Activated CD4-positive, alpha-beta T cell treated with anti-CD3 and anti-CD28 coated beads, Interleukin-2, amount 50 U/mL, for 48 hours (primary cell): ENCODE data around the gene TACC3.

Experiments used
- DNase-seq, 2 experiments: peaks; one replicate each; pipeline ENCODE4 v3.0.0-alpha.2; 2020

TACC3 gene

DNA sequence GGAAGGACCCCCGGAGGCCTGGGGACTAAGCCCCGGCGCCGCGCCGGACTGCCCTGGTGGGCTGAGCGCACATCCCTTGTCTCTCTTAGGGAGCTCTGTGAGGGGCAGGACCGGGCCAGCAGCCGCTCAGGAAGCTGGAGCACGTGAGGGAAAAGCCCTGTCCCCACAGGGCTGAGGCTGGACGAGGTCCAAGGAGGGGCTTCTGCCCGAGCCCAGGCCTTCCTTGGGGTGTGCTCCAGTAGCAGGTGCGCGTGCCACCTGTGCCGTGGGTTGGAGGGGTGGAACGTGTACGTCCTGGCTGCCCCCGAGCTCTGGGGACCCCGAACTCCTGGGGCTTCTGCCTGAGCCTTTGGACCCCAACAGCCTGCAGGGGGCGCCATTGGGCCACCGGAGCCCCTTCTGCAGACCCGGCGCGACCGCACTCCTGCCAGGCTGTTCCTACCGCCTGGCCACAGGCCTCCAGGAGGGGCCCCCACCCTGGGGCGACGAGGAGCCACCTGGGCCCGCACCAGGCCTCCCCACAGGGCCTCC lies 27.2 kb downstream of the TACC3 start:
- DNase-seq = peak; percentile 89 to 90

DNA sequence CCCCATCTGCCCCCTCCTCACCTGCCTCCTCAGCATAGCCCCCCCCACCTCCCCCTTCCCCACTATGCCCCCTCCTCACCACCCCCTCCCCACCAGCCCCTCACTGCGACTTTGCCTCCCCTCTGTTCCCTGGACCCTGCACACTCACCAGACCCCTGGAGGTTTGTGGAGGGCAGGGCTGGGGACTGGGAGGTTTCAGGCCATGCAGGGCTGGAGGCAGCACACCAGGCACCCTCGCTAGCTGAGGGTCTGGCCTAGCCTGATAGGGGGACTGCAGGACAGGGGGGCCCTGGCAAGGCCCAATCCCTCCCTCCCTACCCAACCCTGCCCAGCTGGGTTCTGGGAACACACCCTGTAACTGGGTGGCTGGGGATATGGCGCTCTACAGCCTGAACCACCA lies 28.0 kb downstream of the TACC3 start:
- DNase-seq = no peak

DNA sequence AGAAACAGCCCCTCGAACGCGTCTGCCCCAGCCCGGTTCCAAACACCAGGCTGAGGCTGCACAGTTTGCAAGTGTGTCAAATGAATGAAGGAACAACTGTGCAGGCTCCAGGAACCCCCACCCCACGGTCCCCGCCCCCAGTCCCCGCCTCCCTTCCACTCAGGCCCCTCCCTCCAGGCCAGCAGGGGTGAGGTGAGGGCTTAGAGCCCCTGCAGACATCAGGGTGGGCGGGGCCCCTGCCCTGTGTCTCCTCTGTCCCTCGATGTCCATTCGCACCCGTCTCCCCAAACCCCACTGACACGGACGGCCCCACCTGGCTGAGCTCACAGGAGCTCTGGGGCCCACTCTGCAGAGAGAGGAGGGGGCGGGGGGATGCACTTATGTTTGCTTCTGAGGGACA lies 28.5 kb downstream of the TACC3 start:
- DNase-seq = no peak

DNA sequence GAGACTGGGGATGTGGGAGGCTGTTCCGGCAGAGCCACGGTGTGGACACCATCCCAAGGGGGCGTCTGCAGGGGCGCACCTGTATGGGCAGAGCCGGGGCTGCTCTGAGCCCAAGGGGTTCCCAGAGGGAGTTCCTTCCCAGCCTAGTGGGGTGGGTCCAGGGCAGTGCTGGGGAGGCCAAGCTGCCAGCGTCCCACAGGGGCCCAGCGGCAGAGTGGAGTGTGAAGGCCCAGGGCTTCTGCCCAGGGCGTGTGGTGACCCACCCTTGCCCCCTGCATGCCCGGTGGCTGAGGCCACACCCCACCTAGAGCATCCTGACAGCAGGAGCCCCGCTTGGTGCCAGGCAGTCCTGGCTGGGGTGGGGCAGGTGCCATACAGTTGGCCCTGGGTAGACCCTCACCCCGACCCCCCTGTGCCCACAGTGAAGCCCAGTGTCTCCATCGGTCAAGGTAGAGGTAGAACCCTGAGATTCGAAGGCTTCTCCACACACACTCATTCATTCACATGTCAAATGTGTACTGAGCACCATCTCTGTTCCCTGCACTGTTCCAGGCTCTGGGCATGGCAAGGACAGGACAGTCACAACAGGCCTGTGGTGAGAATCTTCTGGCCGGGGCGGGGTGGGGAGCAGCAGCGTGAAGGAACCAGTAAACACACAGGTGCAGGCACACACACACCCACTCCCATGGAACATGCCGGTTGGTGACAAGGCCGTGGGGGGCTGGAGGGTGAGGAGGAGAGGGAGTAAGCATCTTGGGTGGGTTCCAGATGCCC lies 29.2 kb downstream of the TACC3 start:
- DNase-seq = no peak

DNA sequence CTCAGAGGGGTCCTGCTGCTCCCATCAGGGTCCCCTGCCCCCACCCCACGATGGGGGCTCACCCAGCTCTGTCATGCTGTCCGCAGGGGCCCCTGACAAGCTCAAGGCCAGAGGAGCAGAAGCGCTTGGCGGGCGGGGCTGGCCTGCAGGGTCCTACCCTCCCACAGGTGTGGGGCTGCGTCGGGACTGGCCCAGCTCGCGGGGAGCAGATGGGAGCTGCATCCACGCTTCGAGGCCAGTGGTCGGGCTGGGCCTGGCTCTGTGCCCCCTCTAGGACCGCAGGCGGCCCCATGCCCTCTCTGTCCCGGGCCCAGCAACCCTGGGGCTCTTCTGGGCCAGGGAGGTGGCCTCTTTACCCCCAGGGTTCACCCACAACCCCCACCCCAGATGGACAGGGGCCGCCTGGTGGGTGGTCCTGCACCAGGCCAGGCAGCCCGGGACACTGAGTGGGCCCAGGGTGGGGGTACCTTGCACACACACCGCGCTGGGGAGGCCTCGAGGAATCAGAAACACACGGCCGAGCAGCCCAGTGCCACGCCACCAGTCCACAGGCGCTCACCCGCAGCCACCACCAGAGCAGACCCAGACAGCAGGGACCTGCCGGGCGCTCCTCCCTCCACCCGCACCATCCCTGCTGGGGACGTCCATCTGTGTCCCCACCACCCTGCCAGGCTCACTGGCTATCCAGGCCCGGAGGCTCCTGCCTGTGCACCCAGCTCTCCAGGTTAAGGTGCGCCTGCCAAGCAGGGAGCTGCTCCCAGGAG lies 30.0 kb downstream of the TACC3 start:
- DNase-seq = no peak

DNA sequence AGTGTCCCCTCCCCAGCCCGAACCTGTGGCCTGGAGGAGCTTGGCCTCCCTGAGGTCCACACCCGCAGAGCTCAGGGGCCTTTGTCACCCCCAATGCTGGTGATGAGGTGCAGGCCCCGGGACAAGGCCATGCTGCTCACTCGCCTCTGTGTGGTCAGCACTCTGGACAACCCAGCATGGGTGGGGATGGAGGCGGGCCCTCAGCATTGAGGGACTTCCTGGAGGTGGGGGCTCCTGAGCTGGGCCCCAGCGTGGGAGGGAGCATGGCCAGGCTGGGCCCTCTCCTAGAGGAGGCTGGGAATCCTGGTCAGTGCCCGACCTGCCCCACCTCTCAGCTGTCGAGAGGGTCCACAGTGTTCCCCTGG lies 30.6 kb downstream of the TACC3 start:
- DNase-seq = no peak

DNA sequence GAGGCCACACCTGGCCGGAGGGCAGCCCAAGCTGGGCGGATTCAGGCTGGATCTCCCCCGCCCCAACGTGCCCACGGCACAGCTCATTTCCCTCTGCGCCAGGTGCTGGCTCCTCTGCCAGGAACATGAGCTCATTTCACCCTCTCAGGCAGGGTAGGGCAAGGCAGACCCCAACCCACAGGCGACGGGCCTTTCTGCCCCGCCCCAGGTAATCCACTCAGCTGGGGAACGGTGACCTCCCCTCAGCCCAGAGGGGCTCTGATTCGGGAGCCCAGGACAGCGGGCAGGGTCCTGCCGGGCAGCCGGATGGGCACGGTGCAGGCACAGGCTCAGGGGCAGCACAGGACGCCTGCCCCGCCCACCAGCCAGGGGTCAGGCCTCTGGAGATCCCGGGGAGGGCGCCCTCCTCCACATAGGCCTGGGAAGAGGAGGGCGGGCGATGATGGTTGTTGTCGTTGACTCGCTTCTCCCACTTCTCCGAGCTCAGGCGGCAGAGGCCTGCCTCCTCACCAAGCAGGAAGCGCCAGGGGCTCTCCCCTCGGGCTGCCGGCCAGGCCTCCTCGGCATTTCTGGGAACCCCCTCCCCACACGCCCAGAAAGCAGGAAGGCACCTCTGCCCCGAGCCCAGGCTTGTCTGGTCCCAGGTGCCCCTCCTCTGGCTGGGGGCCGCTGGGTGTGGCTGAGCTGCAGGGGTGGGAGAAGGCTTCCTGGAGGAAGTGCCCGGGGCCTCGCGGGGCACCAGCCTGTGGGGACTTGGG lies 31.1 kb downstream of the TACC3 start:
- peak; percentile 56 to 69 for DNase-seq

DNA sequence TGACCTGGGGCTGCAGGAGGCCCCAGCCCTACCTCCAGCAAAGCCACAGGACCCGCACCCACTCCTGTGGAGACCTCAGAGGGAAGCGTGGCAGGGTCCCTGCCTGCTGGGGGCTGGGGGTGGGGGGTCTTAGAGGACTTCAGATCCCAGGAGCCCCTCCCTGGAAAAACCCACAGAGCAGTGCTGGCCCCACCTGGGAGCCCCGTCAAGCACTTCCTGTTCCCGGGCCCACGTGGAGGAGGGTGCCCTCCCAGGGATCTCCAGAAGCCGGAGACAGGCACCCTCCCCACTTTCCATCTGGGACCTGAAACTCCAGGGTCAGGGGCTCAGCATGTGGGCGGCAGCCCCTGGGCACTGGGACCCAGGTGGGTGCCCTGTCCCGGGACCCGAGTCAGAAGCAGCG lies 32.0 kb downstream of the TACC3 start:
- no peak for DNase-seq

DNA sequence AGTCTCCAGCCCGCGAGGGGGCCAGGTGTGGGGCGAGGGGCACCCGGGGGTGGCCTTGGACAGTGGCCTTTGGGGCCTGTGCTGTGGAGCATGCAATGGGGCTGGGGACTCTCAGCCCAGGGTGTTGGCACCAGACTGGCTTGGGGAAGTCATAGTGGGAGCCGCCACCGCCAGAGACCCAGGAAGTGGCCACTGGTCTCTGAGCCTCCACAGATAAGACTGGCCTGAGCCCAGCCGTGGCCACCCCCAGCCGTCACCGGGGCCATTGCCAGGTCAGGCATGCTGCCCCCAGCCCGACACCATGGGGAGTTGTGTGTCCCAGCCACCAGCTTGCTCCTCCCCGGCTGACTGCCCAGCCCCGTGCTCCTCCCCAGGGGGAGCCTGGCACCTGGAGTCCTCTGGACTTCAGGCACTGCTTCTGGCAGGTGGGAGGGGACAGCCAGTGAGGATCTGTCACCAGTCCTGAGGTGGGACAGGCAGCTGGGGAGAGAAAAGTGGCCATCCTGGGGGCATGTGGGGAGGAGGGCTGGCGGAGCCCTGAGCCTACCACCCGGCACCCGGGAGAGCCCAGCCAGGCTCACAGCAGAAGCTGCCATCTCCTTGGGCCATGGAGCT lies 32.5 kb downstream of the TACC3 start:
- no peak for DNase-seq

DNA sequence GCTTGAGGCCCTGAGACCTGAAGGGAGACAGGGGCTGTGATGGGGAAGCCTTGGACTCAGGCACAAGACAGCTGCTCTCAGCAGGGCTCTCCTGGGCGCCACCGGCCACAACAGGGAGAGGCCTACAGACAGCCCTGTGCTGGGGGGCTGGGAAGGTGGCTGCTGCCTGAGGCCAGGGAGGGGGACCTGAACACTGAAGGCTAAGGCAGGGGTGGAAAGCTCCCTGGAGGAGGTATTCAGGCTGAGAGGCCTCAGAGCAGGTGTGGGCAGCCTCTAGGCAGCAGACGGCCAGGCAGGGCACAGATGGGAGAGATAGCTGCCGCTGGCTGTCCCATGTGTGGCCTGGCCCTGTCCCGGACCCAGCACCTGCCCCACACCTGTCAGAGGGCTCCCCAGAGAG lies 33.0 kb downstream of the TACC3 start:
- no peak for DNase-seq

DNA sequence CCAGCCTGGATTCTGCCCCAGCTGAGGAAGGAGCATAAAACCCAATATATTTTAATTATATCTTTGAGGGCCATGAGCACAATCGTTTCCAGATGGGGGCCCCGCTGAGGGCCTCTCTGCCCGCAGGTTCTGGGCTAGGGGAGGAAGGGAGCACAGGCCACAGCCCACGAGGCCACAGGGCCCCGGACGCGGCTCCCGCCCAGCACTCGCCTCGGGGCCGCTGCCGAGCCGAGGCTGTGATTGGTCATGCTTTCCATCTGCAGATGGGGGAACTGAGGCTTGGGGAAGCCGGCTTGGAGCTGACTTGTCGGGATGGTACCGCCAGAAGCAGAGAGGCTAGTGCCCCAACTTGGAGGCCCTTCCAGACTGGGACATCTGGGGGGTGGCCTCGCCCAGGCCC lies 34.0 kb downstream of the TACC3 start:
- DNase-seq = no peak

DNA sequence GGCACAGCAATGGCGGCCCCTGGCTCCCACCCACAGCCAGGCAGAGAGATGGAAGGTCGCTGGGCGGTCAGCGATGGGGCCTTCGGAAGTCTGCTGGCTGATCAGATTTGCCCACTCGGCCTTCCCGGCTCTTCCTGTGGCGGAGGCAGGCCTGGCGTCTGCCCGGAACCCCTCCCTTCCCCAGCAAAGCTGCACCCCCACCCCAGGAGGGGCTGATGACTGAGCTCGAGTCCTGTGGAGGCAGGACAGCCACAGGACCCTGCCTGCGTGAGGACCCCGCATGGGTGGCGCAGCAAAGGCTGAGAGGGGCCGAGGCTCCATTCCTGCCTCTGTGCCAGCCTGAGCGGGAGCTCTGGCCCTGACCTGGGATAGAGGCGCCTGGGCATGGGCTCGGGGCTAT lies 34.8 kb downstream of the TACC3 start:
- no peak for DNase-seq

DNA sequence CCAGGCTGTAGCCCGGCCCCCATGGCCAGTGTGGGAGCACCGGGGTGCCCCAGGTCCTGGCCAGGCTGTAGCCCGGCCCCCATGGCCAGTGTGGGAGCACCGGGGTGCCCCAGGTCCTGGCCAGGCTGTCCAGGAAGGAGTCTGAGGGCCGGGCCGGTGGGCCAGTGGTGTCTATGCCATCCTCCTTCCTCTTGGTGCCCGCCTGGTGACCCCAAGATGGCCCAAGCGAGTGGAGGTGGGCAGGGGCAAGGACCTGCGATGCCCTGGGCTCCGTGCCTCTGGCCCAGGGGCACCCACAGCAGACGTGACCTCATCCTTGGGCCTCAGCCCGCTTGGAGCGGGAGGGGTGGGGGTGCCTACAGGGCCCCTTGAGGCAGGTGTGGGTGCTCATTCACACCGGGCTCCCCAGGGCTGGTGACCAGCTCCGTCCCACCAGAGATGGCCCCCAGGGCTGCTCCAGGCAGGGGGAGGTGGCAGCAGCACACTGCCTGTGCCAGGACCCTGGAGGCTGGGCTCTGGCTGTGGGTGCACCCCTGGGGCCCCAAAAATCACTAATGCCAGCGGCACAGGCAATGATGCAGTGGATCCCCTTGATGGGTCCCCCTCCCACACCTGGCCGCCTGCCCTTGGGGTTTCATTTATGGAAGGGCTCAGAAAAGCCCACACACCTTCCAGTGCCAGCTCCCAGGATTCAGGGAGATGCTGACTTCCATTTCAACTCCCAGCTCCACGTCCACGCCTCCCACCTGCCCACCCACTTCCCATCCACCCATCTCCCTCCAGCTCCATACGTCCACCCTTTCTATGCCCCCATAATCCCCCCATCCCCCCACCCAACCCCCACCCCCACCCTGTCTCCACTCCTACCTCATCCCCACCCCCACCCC lies 35.8 kb downstream of the TACC3 start:
- DNase-seq = no peak

DNA sequence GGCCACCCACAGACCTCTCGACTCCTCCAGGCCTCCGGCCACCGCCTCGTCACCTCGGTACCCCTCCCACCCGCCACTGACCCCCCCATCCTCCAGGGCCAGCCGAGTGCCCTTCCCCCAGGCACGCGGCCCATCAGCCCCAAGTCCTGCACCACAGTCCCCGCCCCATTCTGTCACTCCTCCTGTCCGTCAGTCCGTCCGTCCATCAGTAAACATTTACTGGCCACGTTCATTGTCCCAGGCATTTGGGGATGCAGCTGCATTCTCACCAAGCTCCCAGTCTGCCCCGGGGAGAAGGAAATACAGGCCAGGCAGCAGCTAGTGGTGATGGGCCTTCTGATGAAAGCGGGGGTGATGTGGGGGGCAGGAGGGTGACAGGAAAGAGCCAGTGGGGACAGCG lies 36.5 kb downstream of the TACC3 start:
- no peak for DNase-seq

DNA sequence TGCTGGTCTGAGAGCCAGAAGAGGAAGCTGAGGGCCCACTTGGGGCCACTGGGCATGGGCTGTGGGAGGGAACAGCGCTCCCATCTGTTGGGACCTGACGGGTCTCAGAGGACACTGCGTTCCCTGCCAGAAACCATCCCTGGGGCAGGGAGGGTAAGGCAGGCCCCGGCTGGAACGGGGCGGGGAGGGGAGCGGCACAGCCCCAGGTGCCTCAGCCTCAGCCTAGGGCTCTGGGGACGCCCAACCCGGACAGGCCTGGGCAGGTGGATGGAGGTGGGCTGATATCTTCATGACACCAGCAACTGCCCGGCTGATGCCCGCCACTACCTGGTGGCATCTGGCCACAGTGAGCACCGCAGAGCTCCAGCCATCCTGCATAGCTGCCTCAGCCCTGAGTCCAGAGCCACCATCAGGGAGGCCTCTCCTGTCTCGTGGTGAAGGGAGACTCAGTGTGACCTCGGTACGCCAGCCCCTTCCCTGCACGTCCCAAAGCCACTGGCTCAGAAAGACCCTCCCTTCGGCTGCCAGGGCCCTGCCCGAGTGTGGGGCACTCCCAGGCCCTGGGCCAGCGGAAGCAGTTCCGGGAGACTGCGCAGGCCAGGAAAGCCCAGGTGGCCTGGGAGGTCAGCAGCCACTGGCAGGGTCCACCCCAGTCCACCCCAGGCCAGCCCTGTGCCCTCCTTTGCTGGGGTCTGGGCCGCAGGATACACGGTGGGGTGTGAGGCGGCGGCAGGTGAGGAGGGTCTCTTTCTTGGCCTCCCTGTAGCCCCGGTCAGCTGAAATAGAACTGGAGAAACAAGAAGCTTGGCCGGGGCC lies 37.2 kb downstream of the TACC3 start:
- DNase-seq = no peak

DNA sequence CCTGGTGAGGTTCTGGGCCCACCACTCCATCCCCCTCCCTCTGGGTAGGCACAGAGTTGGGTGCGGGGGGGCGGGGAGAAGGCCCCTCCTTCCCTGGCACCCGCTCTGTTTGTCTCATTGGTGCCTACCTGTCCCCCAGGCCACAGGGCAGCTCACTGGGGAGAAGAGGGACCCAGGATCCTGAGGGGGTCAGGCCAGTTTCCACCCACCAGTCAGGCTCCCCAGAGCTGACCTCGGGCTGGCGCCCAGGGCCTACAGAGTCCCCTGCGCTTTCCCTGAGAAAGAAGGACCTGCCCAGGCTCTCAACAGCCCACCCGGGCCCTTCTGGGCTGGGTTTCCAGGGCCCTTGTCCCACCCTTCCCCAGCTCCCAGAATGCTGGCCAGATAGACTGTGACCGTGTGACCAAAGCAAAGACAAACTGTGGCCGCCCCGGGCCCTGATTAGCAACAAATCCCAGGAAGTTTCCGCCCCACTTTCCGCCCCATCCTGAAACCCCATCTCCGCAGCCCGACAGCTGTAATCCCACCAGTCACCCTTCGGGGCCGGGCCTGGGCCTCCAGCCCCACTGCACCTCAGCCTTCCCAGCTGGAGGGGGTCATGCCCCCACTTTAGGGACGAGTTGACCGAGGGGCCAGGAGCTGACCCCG lies 38.0 kb downstream of the TACC3 start:
- DNase-seq = no peak

DNA sequence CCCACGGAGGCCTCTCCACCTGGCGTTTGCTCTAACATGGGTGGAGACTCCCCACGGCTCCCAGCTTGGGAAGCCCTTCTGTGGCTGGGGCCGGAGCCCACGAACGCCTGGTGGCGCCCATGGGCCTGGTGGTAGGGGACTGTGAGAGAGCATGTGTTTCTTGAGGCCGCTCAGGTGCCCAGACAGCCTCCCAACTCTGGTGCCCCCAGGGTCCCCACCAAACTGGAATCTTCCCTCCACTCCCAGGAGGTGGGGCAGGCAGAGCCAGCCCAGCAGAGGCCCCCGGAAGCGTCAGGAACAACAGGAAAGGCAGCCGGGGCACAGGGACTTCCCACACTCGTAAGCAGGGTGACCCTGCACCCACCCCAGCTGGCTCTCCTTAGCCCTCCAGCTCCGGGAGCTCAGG lies 38.5 kb downstream of the TACC3 start:
- no peak for DNase-seq

DNA sequence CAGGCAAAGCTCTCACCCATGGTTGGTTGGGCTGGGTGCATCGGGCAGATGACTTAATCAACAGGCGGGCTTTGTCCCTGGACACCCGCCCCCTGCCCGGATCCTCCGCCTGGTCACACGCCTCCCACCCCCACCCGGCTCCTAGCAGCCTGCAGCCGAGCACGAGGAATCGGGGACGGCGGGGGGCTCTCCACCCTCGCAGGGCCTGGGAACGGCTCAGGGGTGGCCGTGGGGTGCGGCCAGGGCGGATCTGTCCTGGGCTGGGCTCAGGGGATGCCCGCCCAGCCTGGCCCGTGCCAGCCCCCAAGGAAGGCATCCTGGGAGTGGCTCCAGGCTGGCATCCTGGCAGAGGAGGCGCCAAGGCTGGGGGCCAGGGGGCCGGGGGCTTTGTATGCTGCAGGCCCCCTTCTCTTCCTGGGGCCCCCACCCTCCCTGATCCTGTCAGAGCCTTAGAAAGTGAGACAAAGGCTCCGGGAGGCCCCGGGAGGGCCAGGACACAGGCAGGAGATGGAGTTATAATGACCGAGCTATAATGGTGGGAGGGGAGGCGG lies 39.3 kb downstream of the TACC3 start:
- DNase-seq = no peak

DNA sequence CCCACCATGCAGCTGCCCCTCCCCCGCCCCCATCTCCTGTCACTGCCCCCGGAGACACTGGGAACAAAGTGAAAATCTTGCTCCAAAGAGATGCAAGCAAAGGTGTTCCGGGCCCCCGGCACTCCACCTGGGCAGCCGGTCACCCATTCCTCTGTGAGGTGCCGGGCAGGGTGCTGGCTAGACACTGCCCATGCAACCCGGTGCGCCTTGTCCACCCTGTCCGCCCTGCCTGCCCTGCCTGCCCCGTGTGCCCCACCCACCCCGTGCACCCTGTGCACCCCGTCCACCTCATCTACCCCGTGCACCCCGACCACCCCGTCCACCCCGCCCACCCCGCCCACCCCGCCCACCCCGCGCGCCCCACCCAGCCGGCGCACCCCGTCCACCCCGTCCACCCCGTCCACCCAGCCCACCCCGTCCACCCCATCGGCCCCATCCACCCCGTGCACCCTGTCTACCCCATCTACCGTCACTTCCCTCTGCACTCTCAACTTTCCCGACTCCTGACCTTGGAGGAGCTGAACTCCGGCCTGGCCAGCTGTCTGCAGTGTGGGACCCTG lies 39.9 kb downstream of the TACC3 start:
- DNase-seq = no peak
